HEK293 (cell line): ENCODE measurements around the gene CELF4.

Source experiments
- CTCF ChIA-PET: fragments of 350-600 bp; formaldehyde crosslinking; extraction: SDS; loops from one replicate; lab custom pipeline; 2021; ENCODE audit warnings: antibody characterized with exemption; lab: Yijun Ruan, JAX
- POLR2A ChIA-PET: fragments of 300-600 bp; formaldehyde crosslinking; extraction: SDS; loops from one replicate; lab custom pipeline; 2020; ENCODE audit warnings: antibody characterized with exemption, inconsistent platforms; lab: Yijun Ruan, JAX
- H3K27ac ChIP-seq: fragments of 200-500 bp; sonication (Bioruptor generic); 2 replicates; pipeline ENCODE4 v1.5.1; 2014; ENCODE audit warnings: low read depth, low read length, control low read depth, inconsistent platforms; ENCODE audit errors: extremely low read depth
- H3K36me3 ChIP-seq, 2 experiments: fragments of 200-500 bp in 1 of 2; sonication (Bioruptor generic) in 1 of 2; 1 replicate in 1 of 2; 2 replicates in 1 of 2; pipeline ENCODE4 v1.5.1; 2014 to 2017; ENCODE audit warnings: inconsistent platforms in 2 of 2, low read length in 2 of 2; ENCODE audit not compliant: control insufficient read depth in 2 of 2, insufficient read depth in 1 of 2
- H3K4me1 ChIP-seq: fragments of 200-500 bp; sonication (Bioruptor generic); 2 replicates; pipeline ENCODE4 v1.5.1; 2014; ENCODE audit warnings: mild to moderate bottlenecking, low read length, inconsistent platforms; ENCODE audit not compliant: control insufficient read depth, insufficient read depth
- H3K4me3 ChIP-seq: 2 replicates; pipeline ENCODE4 v1.5.1; 2011; ENCODE audit warnings: low read depth, mild to moderate bottlenecking, control low read depth, low read length, moderate library complexity
- H3K9me3 ChIP-seq: fragments of 200-500 bp; sonication (Bioruptor generic); 2 replicates; pipeline ENCODE4 v1.5.1; 2014; ENCODE audit warnings: low read depth, low read length, inconsistent platforms; ENCODE audit not compliant: control insufficient read depth, insufficient read depth
- MYNN ChIP-seq: fragments of 450-650 bp; formaldehyde crosslinking; IDR thresholded peaks from 2 replicates; pipeline ENCODE4 v1.5.1; 2016; ENCODE audit warnings: missing biosample characterization, missing genetic modification characterization, borderline replicate concordance
- PRDM2 ChIP-seq: fragments of 450-650 bp; formaldehyde crosslinking; IDR thresholded peaks from 2 replicates; pipeline ENCODE4 v1.5.1; 2016; ENCODE audit warnings: missing biosample characterization, missing genetic modification characterization, borderline replicate concordance
- SALL2 ChIP-seq: fragments of 450-650 bp; formaldehyde crosslinking; IDR thresholded peaks from 2 replicates; pipeline ENCODE4 v1.5.0; 2017; ENCODE audit warnings: missing biosample characterization, mild to moderate bottlenecking, missing genetic modification characterization, borderline replicate concordance
- SETDB1 ChIP-seq: IDR thresholded peaks from one replicate; pipeline ENCODE4 v1.6.1; 2017; ENCODE audit warnings: mild to moderate bottlenecking, low read length, moderate library complexity, mixed read lengths; ENCODE audit not compliant: insufficient read length
- TRIM28 ChIP-seq: IDR thresholded peaks from 2 replicates; pipeline ENCODE4 v1.6.1; 2011; ENCODE audit warnings: low read length, control low read depth, borderline replicate concordance
- ZBTB17 ChIP-seq: fragments of 450-650 bp; formaldehyde crosslinking; IDR thresholded peaks from 2 replicates; pipeline ENCODE4 v1.5.1; 2016; ENCODE audit warnings: missing biosample characterization, missing genetic modification characterization
- ZFP69B ChIP-seq: fragments of 450-650 bp; formaldehyde crosslinking; IDR thresholded peaks from 2 replicates; pipeline ENCODE4 v1.5.1; 2016; ENCODE audit warnings: missing biosample characterization, missing genetic modification characterization
- ZNF121 ChIP-seq: fragments of 450-650 bp; formaldehyde crosslinking; IDR thresholded peaks from 2 replicates; pipeline ENCODE4 v1.5.1; 2016; ENCODE audit warnings: missing biosample characterization, missing genetic modification characterization
- ZNF138 ChIP-seq: fragments of 450-650 bp; formaldehyde crosslinking; IDR thresholded peaks from 2 replicates; pipeline ENCODE4 v1.5.1; 2016; ENCODE audit warnings: missing biosample characterization, missing genetic modification characterization, borderline replicate concordance
- ZNF155 ChIP-seq: fragments of 450-650 bp; formaldehyde crosslinking; IDR thresholded peaks from 2 replicates; pipeline ENCODE4 v1.5.1; 2016; ENCODE audit warnings: missing biosample characterization, missing genetic modification characterization
- ZNF2 ChIP-seq: fragments of 450-650 bp; formaldehyde crosslinking; IDR thresholded peaks from 2 replicates; pipeline ENCODE4 v1.5.1; 2016; ENCODE audit warnings: missing biosample characterization, missing genetic modification characterization
- ZNF221 ChIP-seq: fragments of 450-650 bp; formaldehyde crosslinking; IDR thresholded peaks from 2 replicates; pipeline ENCODE4 v1.5.1; 2017; ENCODE audit warnings: missing biosample characterization, missing genetic modification characterization, borderline replicate concordance
- ZNF324 ChIP-seq: fragments of 450-650 bp; formaldehyde crosslinking; IDR thresholded peaks from 2 replicates; pipeline ENCODE4 v1.5.1; 2016; ENCODE audit warnings: missing biosample characterization, missing genetic modification characterization
- ZNF548 ChIP-seq: fragments of 450-650 bp; formaldehyde crosslinking; IDR thresholded peaks from 2 replicates; pipeline ENCODE4 v1.5.1; 2016; ENCODE audit warnings: missing biosample characterization, missing genetic modification characterization
- ZNF658 ChIP-seq: fragments of 450-650 bp; formaldehyde crosslinking; IDR thresholded peaks from 2 replicates; pipeline ENCODE4; 2016; ENCODE audit warnings: missing biosample characterization, missing genetic modification characterization
- ZNF776 ChIP-seq: fragments of 450-650 bp; formaldehyde crosslinking; IDR thresholded peaks from 2 replicates; pipeline ENCODE4 v1.5.0; 2017; ENCODE audit warnings: missing biosample characterization, missing genetic modification characterization, borderline replicate concordance
- ZNF791 ChIP-seq: fragments of 450-650 bp; formaldehyde crosslinking; IDR thresholded peaks from 2 replicates; pipeline ENCODE4 v1.5.1; 2016; ENCODE audit warnings: missing biosample characterization, missing genetic modification characterization
- TF ChIP-seq, protein P1 (sequence below): IDR thresholded peaks from 2 replicates; pipeline ENCODE4 v1.6.1; 2011; ENCODE audit warnings: mild to moderate bottlenecking, low read depth, low read length, borderline replicate concordance
- TF ChIP-seq, protein P2 (sequence below): fragments of 450-650 bp; formaldehyde crosslinking; IDR thresholded peaks from 2 replicates; pipeline ENCODE4 v1.5.1; 2017; ENCODE audit warnings: missing biosample characterization, missing genetic modification characterization
- TF ChIP-seq, protein P3 (sequence below): fragments of 450-650 bp; formaldehyde crosslinking; conservative IDR thresholded peaks from 2 replicates; pipeline ENCODE4 v1.5.1; 2016; ENCODE audit warnings: low read depth, missing biosample characterization, missing genetic modification characterization

CELF4 gene

DNA sequence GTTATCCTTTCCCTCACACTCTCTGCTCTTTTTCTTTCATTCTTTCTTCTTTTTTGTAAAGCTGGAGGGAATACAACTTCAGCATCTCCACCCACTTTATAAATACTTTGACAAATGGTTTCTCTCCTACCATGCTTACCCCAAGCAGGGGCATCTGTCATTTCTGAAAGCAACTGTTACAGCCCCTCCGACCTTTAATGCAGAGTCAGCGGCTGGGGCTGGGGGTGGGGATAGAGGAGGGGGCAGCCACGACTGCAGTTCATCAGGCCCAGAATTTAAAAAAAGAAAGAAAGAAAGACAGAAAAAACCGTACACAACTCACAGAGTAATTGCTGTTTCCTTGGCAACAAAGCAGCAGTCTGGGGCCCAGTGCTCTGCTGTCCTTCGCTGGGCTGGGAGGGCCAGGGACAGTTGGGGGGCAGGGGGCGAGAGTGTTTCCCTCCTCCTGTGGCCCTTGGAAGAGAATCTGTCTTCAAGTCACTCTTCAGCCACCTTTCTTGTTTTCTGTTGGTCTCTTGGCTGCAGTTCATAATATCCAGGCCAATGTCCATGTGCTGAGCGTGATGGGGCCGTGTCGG is 53.8 kb downstream of the CELF4 start:
- no peak overlapping the region for H3K27ac ChIP-seq
- ChIA-PET CTCF (no interaction called here), POLR2A (no interaction called here)
- H3K9me3 ChIP-seq = no peaks in the 10 kb centered on the region
- H3K36me3 ChIP-seq = no peaks in the 10 kb centered on the region
- H3K4me3 ChIP-seq = no peak overlapping the region
- TF ChIP-seq ZNF324 = no peak
- no peak for TF ChIP-seq ZNF776 (tag by site-specific recombination)
- TF ChIP-seq, protein P1, sequence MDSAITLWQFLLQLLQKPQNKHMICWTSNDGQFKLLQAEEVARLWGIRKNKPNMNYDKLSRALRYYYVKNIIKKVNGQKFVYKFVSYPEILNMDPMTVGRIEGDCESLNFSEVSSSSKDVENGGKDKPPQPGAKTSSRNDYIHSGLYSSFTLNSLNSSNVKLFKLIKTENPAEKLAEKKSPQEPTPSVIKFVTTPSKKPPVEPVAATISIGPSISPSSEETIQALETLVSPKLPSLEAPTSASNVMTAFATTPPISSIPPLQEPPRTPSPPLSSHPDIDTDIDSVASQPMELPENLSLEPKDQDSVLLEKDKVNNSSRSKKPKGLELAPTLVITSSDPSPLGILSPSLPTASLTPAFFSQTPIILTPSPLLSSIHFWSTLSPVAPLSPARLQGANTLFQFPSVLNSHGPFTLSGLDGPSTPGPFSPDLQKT = no peak
- TF ChIP-seq ZNF791 = no peak
- TF ChIP-seq, protein P2, sequence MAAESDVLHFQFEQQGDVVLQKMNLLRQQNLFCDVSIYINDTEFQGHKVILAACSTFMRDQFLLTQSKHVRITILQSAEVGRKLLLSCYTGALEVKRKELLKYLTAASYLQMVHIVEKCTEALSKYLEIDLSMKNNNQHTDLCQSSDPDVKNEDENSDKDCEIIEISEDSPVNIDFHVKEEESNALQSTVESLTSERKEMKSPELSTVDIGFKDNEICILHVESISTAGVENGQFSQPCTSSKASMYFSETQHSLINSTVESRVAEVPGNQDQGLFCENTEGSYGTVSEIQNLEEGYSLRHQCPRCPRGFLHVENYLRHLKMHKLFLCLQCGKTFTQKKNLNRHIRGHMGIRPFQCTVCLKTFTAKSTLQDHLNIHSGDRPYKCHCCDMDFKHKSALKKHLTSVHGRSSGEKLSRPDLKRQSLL (tag by site-specific recombination) = no peak
- TF ChIP-seq ZFP69B (tag by site-specific recombination) = no peak
- no peak for TF ChIP-seq SETDB1
- TF ChIP-seq ZBTB17 (tag by site-specific recombination) = no peak
- no peak for TF ChIP-seq ZNF658
- TF ChIP-seq ZNF138 (tag by site-specific recombination) = no peak
- TF ChIP-seq ZNF548 (tag by site-specific recombination) = no peak
- TF ChIP-seq ZNF155 = no peak
- TF ChIP-seq MYNN (tag by site-specific recombination) = no peak
- no peak for TF ChIP-seq ZNF2
- TF ChIP-seq ZNF121 (tag by site-specific recombination) = no peak
- TF ChIP-seq, protein P3, sequence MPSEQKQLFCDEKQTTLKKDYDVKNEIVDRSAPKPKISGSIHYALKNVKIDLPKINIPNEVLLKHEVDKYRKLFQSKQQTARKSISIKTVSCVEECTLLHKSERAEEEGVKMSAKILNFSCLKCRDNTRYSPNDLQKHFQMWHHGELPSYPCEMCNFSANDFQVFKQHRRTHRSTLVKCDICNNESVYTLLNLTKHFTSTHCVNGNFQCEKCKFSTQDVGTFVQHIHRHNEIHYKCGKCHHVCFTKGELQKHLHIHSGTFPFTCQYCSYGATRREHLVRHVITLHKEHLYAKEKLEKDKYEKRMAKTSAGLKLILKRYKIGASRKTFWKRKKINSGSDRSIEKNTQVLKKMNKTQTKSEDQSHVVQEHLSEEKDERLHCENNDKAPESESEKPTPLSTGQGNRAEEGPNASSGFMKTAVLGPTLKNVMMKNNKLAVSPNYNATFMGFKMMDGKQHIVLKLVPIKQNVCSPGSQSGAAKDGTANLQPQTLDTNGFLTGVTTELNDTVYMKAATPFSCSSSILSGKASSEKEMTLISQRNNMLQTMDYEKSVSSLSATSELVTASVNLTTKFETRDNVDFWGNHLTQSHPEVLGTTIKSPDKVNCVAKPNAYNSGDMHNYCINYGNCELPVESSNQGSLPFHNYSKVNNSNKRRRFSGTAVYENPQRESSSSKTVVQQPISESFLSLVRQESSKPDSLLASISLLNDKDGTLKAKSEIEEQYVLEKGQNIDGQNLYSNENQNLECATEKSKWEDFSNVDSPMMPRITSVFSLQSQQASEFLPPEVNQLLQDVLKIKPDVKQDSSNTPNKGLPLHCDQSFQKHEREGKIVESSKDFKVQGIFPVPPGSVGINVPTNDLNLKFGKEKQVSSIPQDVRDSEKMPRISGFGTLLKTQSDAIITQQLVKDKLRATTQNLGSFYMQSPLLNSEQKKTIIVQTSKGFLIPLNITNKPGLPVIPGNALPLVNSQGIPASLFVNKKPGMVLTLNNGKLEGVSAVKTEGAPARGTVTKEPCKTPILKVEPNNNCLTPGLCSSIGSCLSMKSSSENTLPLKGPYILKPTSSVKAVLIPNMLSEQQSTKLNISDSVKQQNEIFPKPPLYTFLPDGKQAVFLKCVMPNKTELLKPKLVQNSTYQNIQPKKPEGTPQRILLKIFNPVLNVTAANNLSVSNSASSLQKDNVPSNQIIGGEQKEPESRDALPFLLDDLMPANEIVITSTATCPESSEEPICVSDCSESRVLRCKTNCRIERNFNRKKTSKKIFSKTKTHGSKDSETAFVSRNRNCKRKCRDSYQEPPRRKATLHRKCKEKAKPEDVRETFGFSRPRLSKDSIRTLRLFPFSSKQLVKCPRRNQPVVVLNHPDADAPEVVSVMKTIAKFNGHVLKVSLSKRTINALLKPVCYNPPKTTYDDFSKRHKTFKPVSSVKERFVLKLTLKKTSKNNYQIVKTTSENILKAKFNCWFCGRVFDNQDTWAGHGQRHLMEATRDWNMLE (tag by site-specific recombination) = no peak
- no peak for TF ChIP-seq SALL2 (tag by site-specific recombination)
- TF ChIP-seq ZNF221 = no peak
- H3K4me1 ChIP-seq = no peaks in the 10 kb centered on the region

DNA sequence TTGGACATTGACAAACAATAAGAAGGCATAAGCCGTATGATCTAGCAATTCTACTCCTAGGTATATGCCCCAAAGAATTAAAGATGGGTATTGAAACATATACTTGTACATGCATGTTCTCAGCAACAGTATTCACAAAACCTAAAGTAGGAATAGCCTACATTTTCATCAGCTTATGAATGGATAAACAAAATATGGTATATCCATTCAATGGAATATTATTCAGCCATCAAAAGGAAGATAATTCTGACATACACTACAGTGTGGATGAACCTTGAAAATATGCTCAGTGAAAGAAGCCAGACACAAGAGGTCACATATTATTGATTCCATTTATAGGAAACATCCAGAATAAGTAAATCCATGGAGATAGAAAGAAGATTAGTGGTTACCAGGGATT is 56.0 kb downstream of the CELF4 start:
- Histone ChIP-seq H3K27ac (no peak overlapping the region), H3K9me3 (no peaks in the 10 kb centered on the region), H3K4me3 (no peak overlapping the region), H3K4me1 (no peaks in the 10 kb centered on the region), H3K36me3 (no peaks in the 10 kb centered on the region)
- ChIA-PET CTCF (interaction anchor here (1.1 kb wide), 1 partner anchor 33 kb away, joined by 3 read pairs; no protein-coding TSS in a partner anchor), POLR2A (no interaction called here)
- TF ChIP-seq PRDM2 (tag by site-specific recombination) (no peak), TRIM28 (peak; percentile 22; the same call in 1 of the 2 replicates)
